HepG2 (cell line): ENCODE data around the gene MAP2K1. TPM values are rescaled to one million over a fixed set of nuclear protein-coding genes. Genes with fewer than 3 reads are reported as not detected.
A peak's percentile ranks its signal among the peaks of the same experiment; 100 is the strongest.

Experiments used
- ARID5B ChIP-seq: IDR thresholded peaks from 2 replicates; pipeline ENCODE4 v1.4.0; 2020; ENCODE audit warnings: mild to moderate bottlenecking, missing genetic modification reagents
- CC2D1A ChIP-seq: sonication (generic); formaldehyde crosslinking; IDR thresholded peaks from 2 replicates; pipeline ENCODE4 v1.8.1; 2023; ENCODE audit warnings: mild to moderate bottlenecking, missing genetic modification reagents
- CERS6 ChIP-seq: sonication (generic); formaldehyde crosslinking; IDR thresholded peaks from 2 replicates; pipeline ENCODE4 v1.5.0; 2020; ENCODE audit warnings: missing genetic modification reagents
- GATA4 ChIP-seq: sonication (generic); IDR thresholded peaks from 2 replicates; pipeline ENCODE4 v1.6.1; 2016; ENCODE audit warnings: antibody characterized with exemption, low read depth, borderline replicate concordance
- GPBP1L1 ChIP-seq: sonication (generic); formaldehyde crosslinking; IDR thresholded peaks from 2 replicates; pipeline ENCODE4 v1.5.0; 2020; ENCODE audit warnings: mild to moderate bottlenecking, missing genetic modification reagents
- HINFP ChIP-seq: sonication (generic); formaldehyde crosslinking; IDR thresholded peaks from 2 replicates; pipeline ENCODE4 v1.4.0; 2020; ENCODE audit warnings: low read depth, mild to moderate bottlenecking, missing genetic modification reagents
- MAFF ChIP-seq: IDR thresholded peaks from 2 replicates; pipeline ENCODE4 v1.6.1; 2011; ENCODE audit warnings: low read depth, low read length, improper control_type of control experiment
- PRDM4 ChIP-seq: sonication (generic); formaldehyde crosslinking; IDR thresholded peaks from 2 replicates; pipeline ENCODE4 v1.9.0; 2021; ENCODE audit warnings: missing genetic modification reagents, borderline replicate concordance
- REL ChIP-seq: sonication (generic); formaldehyde crosslinking; conservative IDR thresholded peaks from 2 replicates; pipeline ENCODE4 v1.8.0; 2022; ENCODE audit warnings: mild to moderate bottlenecking, missing genetic modification reagents, moderate library complexity
- SAP130 ChIP-seq: IDR thresholded peaks from 2 replicates; pipeline ENCODE4 v1.6.1; 2016; ENCODE audit warnings: low read depth
- SIN3A ChIP-seq: IDR thresholded peaks from 2 replicates; pipeline ENCODE4 v1.6.1; 2011; ENCODE audit warnings: low read depth, mild to moderate bottlenecking, control low read depth, low read length, borderline replicate concordance
- SIX1 ChIP-seq: sonication (generic); formaldehyde crosslinking; IDR thresholded peaks from 2 replicates; pipeline ENCODE4 v1.4.0; 2020; ENCODE audit warnings: missing genetic modification reagents, borderline replicate concordance
- ZNF264 ChIP-seq: sonication (generic); formaldehyde crosslinking; IDR thresholded peaks from 2 replicates; pipeline ENCODE4 v1.4.0; 2020; ENCODE audit warnings: missing genetic modification reagents
- ZNF44 ChIP-seq: sonication (generic); formaldehyde crosslinking; IDR thresholded peaks from 2 replicates; pipeline ENCODE4 v1.5.1; 2020; ENCODE audit warnings: mild to moderate bottlenecking, missing genetic modification reagents
- ZSCAN22 ChIP-seq: sonication (generic); formaldehyde crosslinking; IDR thresholded peaks from 2 replicates; pipeline ENCODE4 v1.4.0; 2020; ENCODE audit warnings: mild to moderate bottlenecking, missing genetic modification reagents
- polyA plus RNA-seq, 8 experiments: library from polyadenylated mRNA; depleted of rRNA in 3 of 8; stranded (reverse) in 7 of 8; unstranded in 1 of 8; fragments of >200 nt; fragmentation: Illumina TruSeq in 4 of 8; extraction: Trizol in 4 of 8; gene quantifications; 2 replicates each; pipeline versions ENCODE4 v1.2.1 to v1.2.3, GENCODE V29; 2011 to 2016; ENCODE audit warnings: low read depth in 4 of 8, missing spikeins in 1 of 8, mixed read lengths in 1 of 8; ENCODE audit not compliant: insufficient read depth in 1 of 8
- total RNA-seq, 5 experiments: library from RNA; depleted of rRNA; stranded (reverse); fragments of >200 nt; fragmentation: Illumina TruSeq; extraction: Trizol; gene quantifications; 2 replicates each; pipeline ENCODE4 v1.2.3, GENCODE V29; 2016; ENCODE audit warnings: low read depth in 1 of 5

Gene MAP2K1
- total and polyA plus RNA-seq, 2 of the 13 experiments (the other 11 are each of a cell fraction or from before 2014, with no cell fraction given), result 24.1 to 49.2 TPM

GRCh38 chr15:66386204-66387123 lies at the start of gene MAP2K1 (continued):
- peak; percentile 63 for TF ChIP-seq ARID5B (CRISPR knock-in tag)
- no peak for TF ChIP-seq REL (CRISPR knock-in tag)
- TF ChIP-seq MAFF, result no peak
- 0 out of 2 replicates have a peak, but pooled peaks have one; percentile 30 for TF ChIP-seq GATA4
- TF ChIP-seq HINFP, result peak; percentile 91; the same call in 1 of the 2 replicates
- no peak for TF ChIP-seq CERS6 (CRISPR knock-in tag)
- no peak for TF ChIP-seq CC2D1A (CRISPR knock-in tag)
- TF ChIP-seq GPBP1L1 (CRISPR knock-in tag), result no peak
- peak; percentile 92 for TF ChIP-seq SAP130 (CRISPR knock-in tag)
- TF ChIP-seq ZSCAN22 (CRISPR knock-in tag), result no peak
- no peak for TF ChIP-seq SIX1 (CRISPR knock-in tag)
- TF ChIP-seq SIN3A, result no peak
- TF ChIP-seq PRDM4 (CRISPR knock-in tag), result no peak
- no peak for TF ChIP-seq ZNF264 (CRISPR knock-in tag)
- no peak; the same call in 1 of the 2 replicates for TF ChIP-seq ZNF44 (CRISPR knock-in tag)
